GM18907 (cell line): ENCODE data around the gene MPV17L.
"Not testable (repeated sequence)": the region's sequence is repeated elsewhere in the genome, so short reads cannot be mapped to it uniquely, and the experiment has no call there.

Source experiments
- ATAC-seq: cut with Tn5 transposase; IDR thresholded peaks from one replicate; pipeline ENCODE4 v1.9.1; 2021; ENCODE audit warnings: mild to moderate bottlenecking, moderate library complexity; ENCODE audit not compliant: unreplicated experiment

The MPV17L gene

DNA sequence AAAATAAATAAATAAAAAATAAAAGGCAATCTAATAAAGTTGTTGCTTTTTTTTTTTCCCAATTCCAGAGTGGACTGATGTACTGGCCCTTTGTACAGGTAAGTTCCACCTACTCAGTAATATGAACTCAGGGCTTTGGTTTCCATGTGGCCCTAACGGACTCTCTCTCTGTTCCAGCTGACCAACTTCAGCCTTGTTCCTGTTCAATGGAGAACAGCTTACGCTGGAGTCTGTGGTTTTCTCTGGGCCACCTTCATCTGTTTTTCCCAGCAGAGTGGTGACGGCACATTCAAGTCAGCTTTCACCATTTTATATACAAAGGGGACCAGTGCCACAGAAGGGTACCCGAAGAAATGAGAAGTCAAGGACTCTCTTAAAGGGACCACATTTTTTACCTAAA lies 12.2 kb downstream of the MPV17L start:
- not testable (repeated sequence) for ATAC-seq

DNA sequence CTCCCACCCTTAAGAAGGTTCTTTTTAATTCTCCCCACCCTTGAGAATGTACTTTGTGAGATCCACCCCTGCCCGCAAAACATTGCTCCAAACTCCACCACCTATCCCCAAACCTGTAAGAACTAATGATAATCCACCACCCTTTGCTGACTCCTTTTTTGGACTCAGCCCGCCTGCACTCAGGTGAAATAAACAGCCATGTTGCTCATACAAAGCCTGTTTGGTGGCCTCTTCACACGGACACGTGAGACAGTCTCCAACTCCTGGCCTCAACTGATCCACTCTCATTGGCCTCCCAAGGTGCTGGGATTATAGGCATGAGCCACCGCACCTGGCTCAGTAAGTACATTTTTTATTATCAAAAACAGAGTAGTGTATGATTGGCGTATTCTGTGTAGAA lies 13.9 kb downstream of the MPV17L start:
- ATAC-seq, result not testable (repeated sequence)

DNA sequence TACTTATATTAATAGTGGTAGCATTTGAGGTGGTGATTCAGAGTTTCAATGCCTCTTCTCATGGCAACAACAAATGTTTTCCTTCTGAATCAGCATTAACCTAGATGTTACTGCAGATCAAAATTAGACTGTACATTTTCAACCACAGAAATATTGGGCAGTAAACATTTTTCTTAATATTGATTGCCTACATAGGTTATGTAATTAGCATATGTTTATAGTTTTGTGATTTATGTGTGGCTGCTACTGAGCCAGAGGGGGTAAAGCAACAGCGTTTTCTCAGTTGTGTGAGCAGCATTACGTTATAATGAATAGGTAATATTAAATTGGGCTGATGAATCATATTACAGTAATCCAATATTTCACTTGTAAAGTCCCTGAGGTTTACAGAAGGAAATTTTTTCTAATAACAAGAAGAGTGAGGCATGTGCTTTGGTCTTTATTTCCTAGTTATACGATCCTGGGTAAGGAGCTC lies 20.0 kb downstream of the MPV17L start:
- ATAC-seq, result no peak

DNA sequence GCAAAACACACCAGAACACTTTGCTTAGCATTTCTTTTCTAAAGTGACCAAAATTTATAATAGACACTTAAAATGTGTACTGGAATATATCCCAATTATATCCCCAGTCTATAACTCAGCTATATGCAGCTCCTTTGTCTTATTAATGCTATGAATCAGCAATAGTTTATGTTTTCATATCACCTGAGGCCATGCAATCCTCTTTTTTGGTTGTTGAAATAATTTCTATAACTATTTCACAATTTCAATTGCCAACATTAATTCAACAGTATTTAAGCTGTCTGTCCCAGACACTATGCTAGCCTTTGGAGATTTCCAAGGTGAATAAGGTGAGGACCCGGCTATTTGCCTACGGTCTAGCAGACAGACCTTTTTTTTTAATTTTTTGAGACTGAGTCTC lies 21.6 kb downstream of the MPV17L start:
- no peak for ATAC-seq

DNA sequence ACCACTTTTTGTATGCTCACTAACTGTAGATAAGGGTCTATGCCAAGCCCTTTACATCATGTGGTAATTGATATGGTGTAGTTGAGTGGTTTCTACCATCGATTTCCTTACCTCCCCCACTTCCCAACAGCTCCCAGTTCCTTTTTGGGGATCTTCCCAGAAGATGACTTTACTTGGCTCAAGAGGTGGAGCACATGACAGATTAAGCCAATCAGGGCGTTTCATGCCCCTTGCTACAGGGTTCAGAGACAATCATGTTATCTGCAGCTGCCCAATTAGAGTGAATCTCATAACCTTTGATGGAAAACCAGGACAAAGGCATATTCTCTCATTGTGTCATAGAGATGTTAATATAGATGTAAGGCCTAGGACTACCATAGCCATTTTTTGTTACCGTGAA lies 22.7 kb downstream of the MPV17L start:
- ATAC-seq, result no peak

DNA sequence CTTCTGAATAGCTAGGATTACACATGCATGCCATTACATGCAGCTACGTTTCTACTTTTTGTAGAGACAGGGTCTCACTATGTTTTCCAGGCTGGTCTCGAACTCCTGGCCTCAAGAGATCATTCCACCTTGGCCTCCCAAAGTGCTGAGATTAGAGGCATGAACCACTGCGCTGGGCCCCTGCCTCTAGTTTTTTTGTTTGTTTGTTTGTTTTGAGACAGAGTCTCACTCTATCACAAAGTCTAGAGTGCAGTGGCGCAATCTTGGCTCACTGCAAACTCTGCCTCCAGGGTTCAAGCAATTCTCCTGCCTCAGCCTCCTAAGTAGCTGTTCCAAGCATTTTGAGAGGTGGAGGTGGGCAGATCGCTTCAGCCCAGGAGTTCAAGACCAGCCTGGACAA lies 26.1 kb downstream of the MPV17L start:
- ATAC-seq, result not testable (repeated sequence)

DNA sequence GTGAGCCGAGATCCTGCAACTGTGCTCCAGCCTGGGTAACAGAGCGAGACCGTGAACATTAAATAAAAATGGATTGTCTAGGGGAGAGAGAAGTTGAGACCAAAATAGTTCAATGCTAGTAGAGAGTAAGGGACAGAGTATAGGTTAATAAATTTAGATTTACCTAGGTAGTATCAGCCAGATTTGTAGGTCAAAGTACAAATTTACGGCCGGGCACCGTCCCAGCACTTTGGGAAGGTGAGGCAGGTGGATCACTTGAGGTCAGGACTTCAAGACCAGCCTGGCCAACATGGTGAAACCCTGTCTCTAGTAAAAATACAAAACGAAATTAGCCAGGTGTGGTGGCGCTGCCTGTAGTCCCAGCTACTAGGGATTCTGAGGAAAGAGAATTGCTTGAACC lies 26.7 kb downstream of the MPV17L start:
- ATAC-seq, result no peak

DNA sequence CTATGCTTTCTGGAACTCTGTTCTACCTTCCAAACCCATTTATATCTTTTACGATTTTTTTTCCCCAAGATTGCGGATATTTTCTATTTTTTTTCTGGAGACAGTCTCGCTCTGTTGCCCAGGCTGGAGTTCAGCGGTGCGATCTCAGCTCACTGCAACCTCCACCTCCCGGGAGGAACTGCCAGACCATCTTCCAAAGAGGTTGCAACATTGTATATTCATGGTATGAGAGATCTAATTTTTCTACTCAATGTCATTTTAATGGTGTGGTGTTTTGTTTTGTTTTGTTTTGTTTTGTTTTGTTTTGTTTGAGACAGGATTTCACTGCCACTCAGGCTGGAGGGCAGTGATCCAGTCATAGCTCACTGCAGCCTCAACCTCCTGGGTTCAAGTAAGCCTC lies 30.3 kb downstream of the MPV17L start:
- ATAC-seq, result no peak

DNA sequence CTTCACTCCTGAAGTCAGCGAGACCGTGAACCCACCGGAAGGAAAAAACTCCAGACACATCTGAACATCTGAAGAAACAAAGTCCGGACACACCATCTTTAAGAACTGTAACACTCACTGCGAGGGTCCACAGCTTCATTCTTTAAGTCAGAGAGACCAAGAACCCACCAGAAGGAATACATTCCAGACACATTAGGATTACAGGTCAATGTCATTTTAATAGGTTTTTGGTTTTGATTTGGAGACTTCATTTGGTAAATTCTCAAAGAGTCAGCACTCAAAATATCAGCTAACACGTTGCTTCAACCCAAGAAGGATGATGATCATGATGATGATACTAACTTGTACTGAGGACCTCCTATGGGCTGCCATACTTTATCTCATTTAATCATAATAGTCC lies 31.2 kb downstream of the MPV17L start:
- no peak for ATAC-seq

DNA sequence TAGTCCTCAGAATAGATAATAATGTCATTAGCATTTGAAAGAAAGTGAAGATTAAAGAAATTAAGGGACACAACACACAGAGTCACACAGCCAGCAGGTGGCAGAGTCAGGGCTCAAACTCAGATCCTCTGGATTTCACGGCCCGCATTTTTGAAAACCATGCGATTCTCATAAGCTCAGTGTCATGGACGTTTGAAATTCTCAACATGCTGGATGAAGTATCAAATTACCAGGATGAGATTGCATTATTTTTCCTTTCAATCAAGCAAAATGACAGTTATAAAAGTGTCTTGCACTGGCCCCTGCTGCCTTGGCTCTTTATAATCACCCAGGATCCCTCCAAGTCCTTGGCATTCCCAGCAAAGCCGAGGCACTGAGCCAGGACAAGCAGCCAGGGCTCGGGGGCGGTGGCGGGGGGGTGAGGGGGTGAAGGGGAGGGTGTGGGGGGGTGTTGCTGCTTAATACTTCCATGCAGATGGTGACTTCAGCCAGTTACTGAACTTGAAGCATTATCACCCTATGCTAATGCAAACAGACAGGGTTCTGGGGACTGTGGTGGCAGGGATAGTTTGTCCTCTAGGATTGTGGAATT lies 32.2 kb downstream of the MPV17L start:
- no peak for ATAC-seq

DNA sequence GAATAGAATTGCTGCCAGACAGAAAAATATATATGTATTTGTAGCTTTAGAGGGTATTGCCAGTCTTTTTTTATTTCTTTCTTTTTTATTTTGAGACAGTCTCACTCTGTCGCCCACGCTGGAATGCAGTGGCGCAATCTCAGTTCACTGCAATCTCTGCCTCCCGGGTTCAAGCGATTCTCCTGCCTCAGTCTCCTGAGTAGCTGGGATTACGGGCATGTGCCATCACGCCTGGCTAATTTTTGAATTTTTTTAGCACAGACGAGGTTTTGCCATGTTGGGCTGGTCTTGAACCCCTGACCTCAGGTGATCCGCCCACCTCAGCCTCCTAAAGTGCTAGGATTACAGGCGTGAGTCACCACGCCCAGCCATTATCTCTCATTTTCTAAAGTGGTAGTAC lies 35.3 kb downstream of the MPV17L start:
- not testable (repeated sequence) for ATAC-seq

DNA sequence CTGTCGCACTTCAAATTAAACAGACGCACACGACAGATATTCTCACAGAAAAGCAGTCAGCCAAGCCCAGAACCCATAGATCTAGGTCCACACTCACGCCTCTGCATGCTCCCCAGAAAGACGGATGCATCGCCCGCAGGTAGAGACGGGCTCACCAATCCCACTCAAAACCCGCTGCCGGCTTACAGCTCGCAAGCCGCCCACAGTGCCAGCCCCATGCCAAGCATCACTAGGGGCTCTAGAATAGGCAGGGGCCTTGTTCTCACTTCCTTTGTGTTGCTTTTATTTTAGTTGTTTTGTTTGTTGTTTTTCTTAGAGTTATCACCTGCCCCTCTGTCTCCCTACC lies 38.5 kb downstream of the MPV17L start:
- no peak for ATAC-seq

DNA sequence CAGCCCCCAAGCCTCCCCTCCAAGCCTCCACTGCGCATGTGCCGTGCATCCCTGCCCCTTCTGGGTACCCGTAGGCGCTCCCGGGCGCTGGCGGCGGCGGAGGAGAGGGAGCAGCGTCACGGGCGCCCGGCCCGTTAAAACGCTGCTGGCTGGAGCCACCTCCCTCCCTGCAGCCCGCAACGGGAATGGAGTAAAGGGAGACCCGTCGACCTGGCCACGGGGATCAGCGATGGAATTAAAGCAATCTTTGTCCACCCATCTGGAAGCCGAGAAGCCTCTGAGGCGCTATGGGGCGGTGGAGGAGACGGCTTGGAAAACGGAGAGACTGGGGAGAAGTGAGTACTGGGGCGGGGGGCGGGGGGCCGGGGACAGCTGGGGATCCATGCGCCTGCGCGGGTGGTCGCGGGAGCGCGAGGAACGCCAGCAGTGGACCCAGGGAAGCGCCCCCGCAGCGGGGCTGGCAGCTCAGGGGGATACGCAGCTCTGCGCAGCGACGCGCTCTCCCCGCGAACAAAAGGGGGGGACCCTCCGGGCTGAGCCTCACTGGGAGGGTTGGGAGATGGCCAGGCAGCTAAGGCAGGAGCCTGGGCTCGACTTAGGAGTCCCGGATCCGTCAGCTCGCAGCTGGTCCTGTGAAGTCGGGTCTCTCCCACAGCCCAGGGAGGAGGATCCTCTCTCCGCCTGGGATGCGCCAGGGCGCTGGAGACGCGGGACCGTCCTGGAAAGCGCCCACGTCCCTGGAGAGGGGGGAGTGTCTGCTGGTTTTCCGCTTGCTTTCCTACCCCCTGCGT lies 39.1 kb downstream of the MPV17L start, which contains the start of gene BMERB1:
TSS of gene BMERB1 (plus strand) at position 164 of the 791 bp plus-strand sequence. CDS start at position 230, 66 bp downstream.
- no peak for ATAC-seq

DNA sequence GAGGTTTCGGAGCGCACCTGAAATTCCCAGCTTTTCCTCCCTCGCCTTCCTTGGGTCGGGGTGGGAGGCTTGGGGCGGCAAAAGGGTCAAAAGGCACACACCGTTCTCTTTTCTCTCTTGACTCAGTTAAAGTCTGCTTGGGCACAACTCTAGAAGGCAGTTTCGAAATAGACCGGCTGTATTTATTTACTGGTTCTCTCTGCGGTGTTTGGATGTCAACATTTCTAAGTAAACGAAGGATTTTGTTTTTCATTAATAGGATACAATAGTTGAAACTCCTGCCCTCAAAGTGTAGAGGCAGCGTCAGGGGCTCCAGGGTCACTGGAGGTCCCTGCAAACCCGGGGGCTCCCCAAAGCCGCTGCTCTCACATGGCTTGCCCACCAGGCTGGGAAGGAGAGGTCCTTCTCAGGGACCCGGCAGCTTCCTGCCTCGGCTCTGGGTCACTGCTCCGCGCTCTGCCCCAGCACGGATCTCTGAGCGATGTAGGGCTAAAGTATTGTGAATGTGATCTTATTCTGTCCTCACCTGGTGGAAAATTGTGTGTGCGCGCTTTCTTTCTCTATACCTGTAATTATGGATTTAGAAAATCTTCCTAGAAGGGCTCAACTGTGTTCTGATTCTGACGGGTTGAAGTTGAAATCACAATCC lies 39.8 kb downstream of the MPV17L start:
- no peak for ATAC-seq

DNA sequence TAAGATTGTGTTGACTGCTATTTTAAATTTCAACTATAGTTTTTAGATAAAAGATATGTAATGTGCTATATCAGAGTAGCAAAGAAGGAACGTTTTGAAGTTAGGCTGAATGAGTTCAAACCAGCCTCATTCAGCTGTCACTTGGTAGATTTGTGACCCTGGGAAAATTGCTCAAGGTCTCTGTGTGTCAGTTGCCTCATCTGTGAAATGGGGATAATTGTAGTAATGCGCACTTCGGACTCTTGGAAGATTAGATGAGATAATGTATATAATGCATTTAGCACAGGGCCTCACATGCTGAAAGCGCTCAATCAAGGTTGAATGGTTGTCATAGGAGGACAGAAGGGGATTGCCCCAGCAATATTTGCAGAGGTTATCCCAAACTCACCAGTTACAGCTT lies 43.5 kb downstream of the MPV17L start:
- ATAC-seq, result no peak

DNA sequence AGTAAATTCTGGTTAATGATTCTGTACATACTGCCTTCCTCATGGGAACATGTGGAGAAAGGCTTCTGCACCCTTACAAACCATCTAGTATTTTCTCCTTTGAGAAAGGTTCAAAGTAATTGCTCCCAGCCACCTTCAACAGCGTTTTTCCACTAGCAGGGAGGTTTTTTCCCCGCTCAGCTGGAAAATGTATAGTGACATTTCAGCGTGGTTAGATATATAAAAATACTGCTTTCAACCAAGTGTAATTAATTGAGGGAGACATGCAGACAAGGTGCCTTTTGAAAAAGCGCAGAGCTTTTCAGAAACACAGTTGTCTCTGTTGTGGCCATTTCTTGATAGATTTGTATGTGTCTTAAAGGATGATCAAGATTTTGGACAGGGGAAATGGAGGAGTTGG lies 44.0 kb downstream of the MPV17L start:
- no peak for ATAC-seq

DNA sequence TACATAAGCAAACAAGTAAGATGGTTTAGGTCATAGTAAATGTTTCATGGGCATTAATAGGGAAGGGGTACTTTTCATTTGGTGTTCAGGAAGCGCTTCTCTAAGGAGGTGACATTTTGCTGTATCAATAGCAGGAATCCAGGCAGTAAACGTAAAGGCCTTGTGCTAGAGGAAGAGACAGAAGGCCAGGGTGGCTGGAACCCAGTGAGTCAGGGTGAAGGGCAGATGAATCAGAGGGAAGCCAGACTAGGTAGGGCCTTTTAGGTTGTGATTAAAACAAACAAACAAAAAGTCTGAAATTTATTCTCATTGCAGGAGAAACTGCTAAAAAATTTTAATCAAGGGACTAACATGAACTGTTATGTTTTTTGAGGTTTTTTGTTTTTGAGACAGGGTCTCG lies 45.3 kb downstream of the MPV17L start:
- no peak for ATAC-seq

DNA sequence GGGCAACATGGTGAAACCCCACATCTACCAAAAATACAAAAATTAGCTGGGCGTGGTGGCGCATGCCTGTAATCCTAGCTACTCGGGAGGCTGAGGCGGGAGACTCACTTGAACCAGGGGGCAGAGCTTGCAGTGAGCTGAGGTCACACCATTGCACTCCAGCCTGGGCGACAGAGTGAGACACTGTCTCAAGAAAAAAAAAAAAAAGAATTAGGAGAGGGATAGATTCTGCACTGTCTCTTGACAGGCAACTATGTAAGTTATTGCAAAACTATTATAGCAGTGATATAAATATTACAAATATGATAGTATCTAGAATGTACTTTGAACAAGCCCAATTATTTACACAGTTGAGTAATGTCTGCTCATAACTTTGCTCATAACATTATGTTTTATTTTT lies 46.6 kb downstream of the MPV17L start:
- ATAC-seq, result not testable (repeated sequence)

DNA sequence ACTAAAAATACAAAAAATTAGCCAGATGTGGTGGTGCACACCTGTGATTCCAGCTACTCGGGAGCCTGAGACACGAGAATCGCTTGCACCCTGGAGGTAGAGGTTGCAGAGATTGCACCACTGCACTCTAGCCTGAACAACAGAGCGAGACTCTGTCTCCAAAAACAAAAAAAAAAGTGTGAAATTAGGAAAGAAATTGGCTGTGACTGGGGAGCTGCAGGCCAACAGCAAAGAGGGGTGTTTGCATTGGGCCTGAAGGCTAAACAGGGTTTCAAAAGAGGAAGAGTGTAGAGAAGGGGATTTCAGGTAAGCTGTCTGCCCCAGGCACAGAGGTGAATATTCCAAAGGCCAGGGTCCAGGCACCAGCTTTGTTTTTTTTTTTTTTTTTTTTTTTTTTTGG lies 48.2 kb downstream of the MPV17L start:
- ATAC-seq, result no peak

DNA sequence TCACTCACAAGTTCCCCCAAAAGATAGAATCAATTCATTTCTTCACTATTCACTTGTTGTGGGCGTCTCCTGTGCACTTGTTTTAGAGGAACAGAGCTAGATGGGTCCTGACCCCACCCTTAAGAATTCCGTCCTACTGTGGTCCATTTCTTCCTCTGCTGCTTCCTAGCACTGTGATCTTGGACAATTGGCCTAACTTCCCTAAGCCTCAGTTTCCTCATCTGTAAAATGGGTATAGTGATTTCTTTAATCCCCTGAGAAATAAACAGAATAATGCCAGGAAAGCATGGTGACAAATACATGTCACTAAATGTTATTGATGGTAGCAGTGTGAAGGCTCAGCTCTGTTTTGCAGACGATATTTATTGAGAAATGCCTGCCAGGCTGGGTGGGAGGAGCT lies 48.7 kb downstream of the MPV17L start:
- no peak for ATAC-seq

DNA sequence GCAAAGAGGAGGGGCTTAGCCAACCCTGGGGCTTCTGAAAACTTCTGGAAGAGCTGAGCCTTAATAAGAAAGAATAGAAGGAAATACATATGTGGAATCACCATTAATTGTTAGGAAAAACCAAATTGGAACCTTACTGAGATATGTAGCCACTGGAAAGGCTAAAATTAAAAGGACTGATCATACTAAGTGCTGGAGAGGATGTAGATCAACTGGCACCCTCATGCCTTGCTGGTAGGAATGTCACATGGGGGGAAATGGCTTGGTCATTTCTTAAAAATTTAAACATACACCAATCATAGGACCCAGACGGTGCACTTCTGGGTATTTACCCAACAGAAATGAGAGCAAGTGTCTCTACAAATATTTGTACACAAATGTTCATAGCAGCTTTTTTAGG lies 49.9 kb downstream of the MPV17L start:
- no peak for ATAC-seq

DNA sequence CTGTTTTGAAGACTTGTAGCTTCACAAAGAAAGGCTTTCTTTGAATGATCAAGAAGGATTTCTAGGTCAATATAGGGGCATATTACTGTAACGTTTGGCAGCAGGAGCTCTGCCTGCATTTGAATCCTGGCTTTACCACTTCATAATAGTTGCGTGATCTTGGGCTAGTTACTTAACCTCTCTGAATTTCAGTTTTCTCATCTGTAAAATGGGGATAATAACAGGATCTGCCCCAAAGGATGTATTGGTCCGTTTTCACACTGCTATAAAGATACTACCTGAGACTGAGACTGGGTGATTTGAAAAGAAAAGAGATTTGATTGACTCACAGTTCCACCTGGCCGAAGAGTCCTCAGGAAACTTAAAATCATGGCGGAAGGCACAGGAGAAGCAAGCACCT lies 51.3 kb downstream of the MPV17L start:
- ATAC-seq, result no peak
